K562 (cell line): Measurements from ENCODE around the gene IL15RA. TPM values are rescaled to one million over a fixed set of nuclear protein-coding genes. Genes with fewer than 3 reads are reported as not detected.

Source experiments
- CAMTA2 ChIP-seq: fragments of 250-450 bp; sonication (Bioruptor Pico); conservative IDR thresholded peaks from 2 replicates; pipeline ENCODE4 v1.5.1; 2022
- CHD1 ChIP-seq: fragments of 200-600 bp; sonication (generic); IDR thresholded peaks from one replicate; pipeline ENCODE4 v1.6.1; 2012; ENCODE audit warnings: mild to moderate bottlenecking, moderate library complexity, low read length, inconsistent platforms
- ELF4 ChIP-seq: fragments of 450-650 bp; formaldehyde crosslinking; IDR thresholded peaks from 2 replicates; pipeline ENCODE4 v1.4.0; 2022; ENCODE audit warnings: missing genetic modification characterization
- EP400 ChIP-seq: fragments of 450-650 bp; IDR thresholded peaks from 2 replicates; pipeline ENCODE4 v1.6.1; 2017; ENCODE audit warnings: antibody characterized with exemption, mild to moderate bottlenecking, moderate library complexity
- ERF ChIP-seq: fragments of 450-650 bp; formaldehyde crosslinking; IDR thresholded peaks from 2 replicates; pipeline ENCODE4 v1.4.0; 2020; ENCODE audit warnings: mild to moderate bottlenecking, mixed read lengths
- GATAD2A ChIP-seq: fragments of 450-650 bp; IDR thresholded peaks from 2 replicates; pipeline ENCODE4 v1.6.1; 2017
- MECOM ChIP-seq: fragments of 250-450 bp; sonication (Bioruptor Pico); IDR thresholded peaks from 2 replicates; pipeline ENCODE4 v1.8.0; 2022; ENCODE audit warnings: inconsistent platforms
- PHF20 ChIP-seq: fragments of 450-650 bp; IDR thresholded peaks from 2 replicates; pipeline ENCODE4 v1.6.1; 2018; ENCODE audit not compliant: partially characterized antibody
- POLR2AphosphoS5 ChIP-seq: IDR thresholded peaks from 2 replicates; pipeline ENCODE4 v1.6.1; 2011; ENCODE audit warnings: mild to moderate bottlenecking, low read depth, low read length, moderate library complexity; ENCODE audit not compliant: control insufficient read depth, insufficient read depth
- SP2 ChIP-seq: IDR thresholded peaks from 2 replicates; pipeline ENCODE4 v1.6.1; 2011; ENCODE audit warnings: mild to moderate bottlenecking, low read depth, low read length, moderate library complexity; ENCODE audit not compliant: poor library complexity, severe bottlenecking; ENCODE audit errors: extremely low read depth
- XRCC3 ChIP-seq: fragments of 450-650 bp; IDR thresholded peaks from 2 replicates; pipeline ENCODE4 v1.6.1; 2017; ENCODE audit warnings: mild to moderate bottlenecking, moderate library complexity
- ZBTB17 ChIP-seq: fragments of 450-650 bp; formaldehyde crosslinking; IDR thresholded peaks from 2 replicates; pipeline ENCODE4 v1.4.0; 2020; ENCODE audit warnings: mild to moderate bottlenecking
- ZFPM2 ChIP-seq: fragments of 250-450 bp; sonication (Bioruptor Pico); IDR thresholded peaks from 2 replicates; pipeline ENCODE4 v1.5.1; 2022; ENCODE audit warnings: mild to moderate bottlenecking
- ZNF699 ChIP-seq: fragments of 250-450 bp; sonication (Bioruptor Pico); IDR thresholded peaks from 2 replicates; pipeline ENCODE4 v1.8.0; 2021; ENCODE audit warnings: mild to moderate bottlenecking, moderate library complexity; ENCODE audit not compliant: insufficient replicate concordance
- ZNF77 ChIP-seq: fragments of 250-450 bp; sonication (Bioruptor Pico); IDR thresholded peaks from 2 replicates; pipeline ENCODE4 v1.5.0; 2020
- polyA plus RNA-seq, 8 experiments: library from polyadenylated mRNA; depleted of rRNA in 4 of 8; stranded (reverse) in 5 of 8; unstranded in 3 of 8; fragments of >200 nt; fragmentation: Nextera tagmentation in 2 of 8; fragmentation: Illumina TruSeq in 1 of 8; extraction: Ambion mirVana in 2 of 8; extraction: Trizol in 1 of 8; gene quantifications; 2 replicates each; pipeline versions ENCODE4 v1.2.1 to v1.2.3, GENCODE V29; 2011 to 2014; ENCODE audit warnings: inconsistent platforms in 1 of 8, missing spikeins in 1 of 8
- total RNA-seq, 7 experiments: library from RNA; depleted of rRNA in 6 of 7; stranded (reverse); fragments of >200 nt in 6 of 7; fragmentation: Illumina TruSeq in 2 of 7; extraction: Trizol in 2 of 7; gene quantifications; 2 replicates each; pipeline versions ENCODE4 v1.2.1 to v1.2.3, GENCODE V29; 2011 to 2021; ENCODE audit warnings: low replicate concordance in 1 of 7
- TF ChIP-seq, protein P1 (sequence below): sonication (generic); formaldehyde crosslinking; IDR thresholded peaks from 2 replicates; pipeline ENCODE4 v1.8.1; 2023; ENCODE audit warnings: mild to moderate bottlenecking, missing genetic modification reagents
- TF ChIP-seq, protein P2 (sequence below): fragments of 250-450 bp; sonication (Bioruptor Pico); IDR thresholded peaks from 2 replicates; pipeline ENCODE4 v1.5.0; 2021; ENCODE audit warnings: mild to moderate bottlenecking, borderline replicate concordance
- TF ChIP-seq, protein P3 (sequence below): sonication (generic); formaldehyde crosslinking; IDR thresholded peaks from 2 replicates; pipeline ENCODE4 v1.5.0; 2020; ENCODE audit warnings: missing genetic modification reagents
- TF ChIP-seq, protein P4 (sequence below): sonication (generic); formaldehyde crosslinking; IDR thresholded peaks from 2 replicates; pipeline ENCODE4 v1.8.0; 2022; ENCODE audit warnings: mild to moderate bottlenecking, missing genetic modification reagents

IL15RA gene
- total and polyA plus RNA-seq, 9 of the 15 experiments (the other 6 are each of a cell fraction or from before 2014, with no cell fraction given), result 1.2 to 11.7 (median 8.0) TPM

DNA sequence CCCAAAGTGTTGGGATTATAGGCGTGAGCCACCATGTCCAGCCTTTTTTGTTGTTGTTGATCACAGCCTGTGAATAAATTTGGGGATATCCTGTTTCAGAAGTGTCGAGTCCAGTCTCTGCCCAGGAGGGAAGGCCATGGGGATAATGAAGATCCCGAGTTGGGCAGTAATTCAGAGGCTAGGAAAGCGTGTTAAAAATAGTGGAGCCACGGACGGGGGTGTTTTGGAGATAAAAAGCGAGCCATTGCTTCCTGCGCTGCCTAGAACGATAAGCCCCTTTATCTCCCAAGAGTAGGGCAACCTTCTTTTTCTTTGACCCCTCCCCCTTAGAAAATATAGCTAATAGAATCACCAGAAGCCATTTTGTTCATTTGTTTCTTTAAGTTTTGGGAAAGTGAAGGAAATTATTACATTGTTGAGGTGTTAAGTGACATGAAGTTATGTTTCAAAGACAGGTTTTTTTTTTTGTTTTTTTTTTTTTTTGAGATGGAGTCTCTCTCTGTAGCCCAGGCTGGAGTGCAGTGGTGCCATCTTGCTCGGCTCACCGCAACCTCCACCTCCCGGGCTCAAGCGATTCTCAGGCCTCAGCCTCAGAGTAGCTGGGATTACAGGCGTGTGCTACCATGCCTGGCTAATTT, 43.3 kb downstream of the IL15RA start (continued):
- TF ChIP-seq CHD1 (no peak), ELF4 (CRISPR knock-in tag) (peak; percentile 40; the same call in 1 of the 2 replicates), POLR2AphosphoS5 (peak; percentile 85), ZBTB17 (CRISPR knock-in tag) (0 out of 2 replicates have a peak, but pooled peaks have one; percentile 59), MECOM (CRISPR knock-in tag) (no peak), ZNF699 (CRISPR knock-in tag) (no peak), GATAD2A (peak; percentile 77), ZFPM2 (CRISPR knock-in tag) (no peak), SP2 (no peak), XRCC3 (no peak), ERF (CRISPR knock-in tag) (peak; percentile 79; the same call in 1 of the 2 replicates), ZNF77 (CRISPR knock-in tag) (no peak), PHF20 (no peak), CAMTA2 (CRISPR knock-in tag) (no peak), EP400 (peak; percentile 37; the same call in 1 of the 2 replicates)
- TF ChIP-seq, protein P1, sequence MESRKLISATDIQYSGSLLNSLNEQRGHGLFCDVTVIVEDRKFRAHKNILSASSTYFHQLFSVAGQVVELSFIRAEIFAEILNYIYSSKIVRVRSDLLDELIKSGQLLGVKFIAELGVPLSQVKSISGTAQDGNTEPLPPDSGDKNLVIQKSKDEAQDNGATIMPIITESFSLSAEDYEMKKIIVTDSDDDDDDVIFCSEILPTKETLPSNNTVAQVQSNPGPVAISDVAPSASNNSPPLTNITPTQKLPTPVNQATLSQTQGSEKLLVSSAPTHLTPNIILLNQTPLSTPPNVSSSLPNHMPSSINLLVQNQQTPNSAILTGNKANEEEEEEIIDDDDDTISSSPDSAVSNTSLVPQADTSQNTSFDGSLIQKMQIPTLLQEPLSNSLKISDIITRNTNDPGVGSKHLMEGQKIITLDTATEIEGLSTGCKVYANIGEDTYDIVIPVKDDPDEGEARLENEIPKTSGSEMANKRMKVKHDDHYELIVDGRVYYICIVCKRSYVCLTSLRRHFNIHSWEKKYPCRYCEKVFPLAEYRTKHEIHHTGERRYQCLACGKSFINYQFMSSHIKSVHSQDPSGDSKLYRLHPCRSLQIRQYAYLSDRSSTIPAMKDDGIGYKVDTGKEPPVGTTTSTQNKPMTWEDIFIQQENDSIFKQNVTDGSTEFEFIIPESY (CRISPR knock-in tag), result no peak
- TF ChIP-seq, protein P2, sequence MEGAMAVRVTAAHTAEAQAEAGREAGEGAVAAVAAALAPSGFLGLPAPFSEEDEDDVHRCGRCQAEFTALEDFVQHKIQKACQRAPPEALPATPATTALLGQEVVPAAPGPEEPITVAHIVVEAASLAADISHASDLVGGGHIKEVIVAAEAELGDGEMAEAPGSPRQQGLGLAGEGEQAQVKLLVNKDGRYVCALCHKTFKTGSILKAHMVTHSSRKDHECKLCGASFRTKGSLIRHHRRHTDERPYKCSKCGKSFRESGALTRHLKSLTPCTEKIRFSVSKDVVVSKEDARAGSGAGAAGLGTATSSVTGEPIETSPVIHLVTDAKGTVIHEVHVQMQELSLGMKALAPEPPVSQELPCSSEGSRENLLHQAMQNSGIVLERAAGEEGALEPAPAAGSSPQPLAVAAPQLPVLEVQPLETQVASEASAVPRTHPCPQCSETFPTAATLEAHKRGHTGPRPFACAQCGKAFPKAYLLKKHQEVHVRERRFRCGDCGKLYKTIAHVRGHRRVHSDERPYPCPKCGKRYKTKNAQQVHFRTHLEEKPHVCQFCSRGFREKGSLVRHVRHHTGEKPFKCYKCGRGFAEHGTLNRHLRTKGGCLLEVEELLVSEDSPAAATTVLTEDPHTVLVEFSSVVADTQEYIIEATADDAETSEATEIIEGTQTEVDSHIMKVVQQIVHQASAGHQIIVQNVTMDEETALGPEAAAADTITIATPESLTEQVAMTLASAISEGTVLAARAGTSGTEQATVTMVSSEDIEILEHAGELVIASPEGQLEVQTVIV (CRISPR knock-in tag), result no peak
- TF ChIP-seq, protein P3, sequence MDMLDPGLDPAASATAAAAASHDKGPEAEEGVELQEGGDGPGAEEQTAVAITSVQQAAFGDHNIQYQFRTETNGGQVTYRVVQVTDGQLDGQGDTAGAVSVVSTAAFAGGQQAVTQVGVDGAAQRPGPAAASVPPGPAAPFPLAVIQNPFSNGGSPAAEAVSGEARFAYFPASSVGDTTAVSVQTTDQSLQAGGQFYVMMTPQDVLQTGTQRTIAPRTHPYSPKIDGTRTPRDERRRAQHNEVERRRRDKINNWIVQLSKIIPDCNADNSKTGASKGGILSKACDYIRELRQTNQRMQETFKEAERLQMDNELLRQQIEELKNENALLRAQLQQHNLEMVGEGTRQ, result no peak
- TF ChIP-seq, protein P4, sequence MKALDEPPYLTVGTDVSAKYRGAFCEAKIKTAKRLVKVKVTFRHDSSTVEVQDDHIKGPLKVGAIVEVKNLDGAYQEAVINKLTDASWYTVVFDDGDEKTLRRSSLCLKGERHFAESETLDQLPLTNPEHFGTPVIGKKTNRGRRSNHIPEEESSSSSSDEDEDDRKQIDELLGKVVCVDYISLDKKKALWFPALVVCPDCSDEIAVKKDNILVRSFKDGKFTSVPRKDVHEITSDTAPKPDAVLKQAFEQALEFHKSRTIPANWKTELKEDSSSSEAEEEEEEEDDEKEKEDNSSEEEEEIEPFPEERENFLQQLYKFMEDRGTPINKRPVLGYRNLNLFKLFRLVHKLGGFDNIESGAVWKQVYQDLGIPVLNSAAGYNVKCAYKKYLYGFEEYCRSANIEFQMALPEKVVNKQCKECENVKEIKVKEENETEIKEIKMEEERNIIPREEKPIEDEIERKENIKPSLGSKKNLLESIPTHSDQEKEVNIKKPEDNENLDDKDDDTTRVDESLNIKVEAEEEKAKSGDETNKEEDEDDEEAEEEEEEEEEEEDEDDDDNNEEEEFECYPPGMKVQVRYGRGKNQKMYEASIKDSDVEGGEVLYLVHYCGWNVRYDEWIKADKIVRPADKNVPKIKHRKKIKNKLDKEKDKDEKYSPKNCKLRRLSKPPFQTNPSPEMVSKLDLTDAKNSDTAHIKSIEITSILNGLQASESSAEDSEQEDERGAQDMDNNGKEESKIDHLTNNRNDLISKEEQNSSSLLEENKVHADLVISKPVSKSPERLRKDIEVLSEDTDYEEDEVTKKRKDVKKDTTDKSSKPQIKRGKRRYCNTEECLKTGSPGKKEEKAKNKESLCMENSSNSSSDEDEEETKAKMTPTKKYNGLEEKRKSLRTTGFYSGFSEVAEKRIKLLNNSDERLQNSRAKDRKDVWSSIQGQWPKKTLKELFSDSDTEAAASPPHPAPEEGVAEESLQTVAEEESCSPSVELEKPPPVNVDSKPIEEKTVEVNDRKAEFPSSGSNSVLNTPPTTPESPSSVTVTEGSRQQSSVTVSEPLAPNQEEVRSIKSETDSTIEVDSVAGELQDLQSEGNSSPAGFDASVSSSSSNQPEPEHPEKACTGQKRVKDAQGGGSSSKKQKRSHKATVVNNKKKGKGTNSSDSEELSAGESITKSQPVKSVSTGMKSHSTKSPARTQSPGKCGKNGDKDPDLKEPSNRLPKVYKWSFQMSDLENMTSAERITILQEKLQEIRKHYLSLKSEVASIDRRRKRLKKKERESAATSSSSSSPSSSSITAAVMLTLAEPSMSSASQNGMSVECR (CRISPR knock-in tag), result no peak
